HepG2 (cell line): Measurements from ENCODE around the gene PRRT2. TPM values are rescaled to one million over a fixed set of nuclear protein-coding genes. Genes with fewer than 3 reads are reported as not detected.

Experiments
- ATAC-seq: fragments of 200-7000 bp; cut with Tn5 transposase; 3 replicates; pipeline ENCODE4 v1.9.1; 2020; ENCODE audit warnings: mild to moderate bottlenecking, moderate library complexity
- BruUV-seq: library from RNA; stranded (reverse); fragments of 400-500 nt; replicated peaks from 2 replicates; lab custom pipeline; 2021; lab: Mats Ljungman, UMichigan
- CTCF ChIA-PET: fragments of 300-600 bp; formaldehyde crosslinking; extraction: SDS; loops from one replicate; lab custom pipeline; 2021; ENCODE audit warnings: low total read pairs, inconsistent platforms, low intra/inter-chr PET ratio; lab: Yijun Ruan, JAX
- POLR2A ChIA-PET: fragments of 350-600 bp; sonication (Branson Sonifier 250); formaldehyde crosslinking; loops from one replicate; lab custom pipeline; 2020; ENCODE audit warnings: antibody characterized with exemption, inconsistent platforms; lab: Yijun Ruan, JAX
- DNase-seq: peaks from one replicate; pipeline ENCODE4 v3.0.0-alpha.2; 2015; ENCODE audit warnings: low spot score
- FAIRE-seq: peaks from 3 replicates; lab custom pipeline; 2011; peaks lifted over from hg19 to GRCh38; lab: Jason Lieb, UNC
- H2AFZ ChIP-seq: one replicate; pipeline ENCODE4 v1.6.1; 2011; ENCODE audit warnings: low read length, inconsistent platforms
- H3K27ac ChIP-seq: fragments of 300-600 bp; 3 replicates; pipeline ENCODE4 v1.8.0; 2011; ENCODE audit warnings: mixed run types, mild to moderate bottlenecking, mixed read lengths, low read length, inconsistent platforms; ENCODE audit not compliant: insufficient read depth; ENCODE audit errors: extremely low read length
- H3K27me3 ChIP-seq, 2 experiments: fragments of 200-600 bp in 1 of 2; 2 replicates in 1 of 2; 3 replicates in 1 of 2; pipeline versions ENCODE4 v1.6.0 to v1.8.0; 2011; ENCODE audit warnings: low read length in 2 of 2, mild to moderate bottlenecking in 2 of 2, moderate library complexity in 2 of 2, inconsistent platforms in 1 of 2; ENCODE audit not compliant: insufficient read depth in 2 of 2, control insufficient read depth in 1 of 2
- H3K36me3 ChIP-seq, 2 experiments: fragments of 200-600 bp in 1 of 2; replicated peaks in 1 of 2; 2 replicates in 1 of 2; 3 replicates in 1 of 2; pipeline versions ENCODE4 v1.5.1 to v1.8.0; 2011; ENCODE audit warnings: low read length in 2 of 2, inconsistent platforms in 1 of 2; ENCODE audit not compliant: insufficient read depth in 2 of 2, control insufficient read depth in 1 of 2
- H3K4me1 ChIP-seq: 2 replicates; pipeline ENCODE4 v1.5.1; 2012; ENCODE audit warnings: low read length, inconsistent platforms; ENCODE audit not compliant: insufficient read depth
- H3K4me2 ChIP-seq: 2 replicates; pipeline ENCODE4 v1.6.0; 2011; ENCODE audit warnings: low read depth, low read length, inconsistent platforms
- H3K4me3 ChIP-seq, 3 experiments: fragments of 200-600 bp in 1 of 3; sonication (generic), shearing (Covaris generic) in 1 of 3; replicated peaks in 1 of 3; 2 replicates each; pipeline ENCODE4 v1.5.1; 2011 to 2016; ENCODE audit warnings: low read length in 3 of 3, inconsistent platforms in 2 of 3, low read depth in 2 of 3, mild to moderate bottlenecking in 2 of 3, control low read depth in 1 of 3, mixed read lengths in 1 of 3; ENCODE audit not compliant: insufficient read depth in 1 of 3
- H3K79me2 ChIP-seq: one replicate; pipeline ENCODE4 v1.6.1; 2011; ENCODE audit warnings: low read length, inconsistent platforms; ENCODE audit not compliant: insufficient read depth
- H3K9ac ChIP-seq: 2 replicates; pipeline ENCODE4 v1.6.0; 2011; ENCODE audit warnings: mild to moderate bottlenecking, low read depth, low read length, inconsistent platforms; ENCODE audit not compliant: insufficient read depth
- H3K9me3 ChIP-seq: 2 replicates; pipeline ENCODE4 v1.5.1; 2012; ENCODE audit warnings: mild to moderate bottlenecking, low read length
- H4K20me1 ChIP-seq: 2 replicates; pipeline ENCODE4 v1.6.0; 2011; ENCODE audit warnings: inconsistent platforms, mild to moderate bottlenecking, low read length, moderate library complexity; ENCODE audit not compliant: insufficient read depth
- ATF7 ChIP-seq, 2 experiments: fragments of 450-650 bp in 1 of 2; sonication (generic) in 1 of 2; formaldehyde crosslinking in 1 of 2; IDR thresholded peaks; 2 replicates each; pipeline versions ENCODE4 v1.4.0 to v1.6.1; 2016 to 2020; ENCODE audit warnings: antibody characterized with exemption in 1 of 2, mild to moderate bottlenecking in 1 of 2, missing genetic modification reagents in 1 of 2
- RBM39 ChIP-seq: fragments of 200-400 bp; formaldehyde crosslinking; IDR thresholded peaks from one replicate; pipeline ENCODE4 v1.6.1; 2018; ENCODE audit warnings: antibody characterized with exemption, mild to moderate bottlenecking, low read depth, low read length; ENCODE audit not compliant: poor library complexity, severe bottlenecking
- SCMH1 ChIP-seq: sonication (generic); formaldehyde crosslinking; IDR thresholded peaks from 2 replicates; pipeline ENCODE4 v1.9.0; 2021; ENCODE audit warnings: missing genetic modification reagents, mild to moderate bottlenecking, borderline replicate concordance
- ZBTB37 ChIP-seq: sonication (generic); formaldehyde crosslinking; IDR thresholded peaks from 2 replicates; pipeline ENCODE4 v1.4.0; 2020; ENCODE audit warnings: mild to moderate bottlenecking, missing genetic modification reagents
- ZC3H13 ChIP-seq: sonication (generic); formaldehyde crosslinking; IDR thresholded peaks from 2 replicates; pipeline ENCODE4 v1.8.1; 2023; ENCODE audit warnings: mild to moderate bottlenecking, missing genetic modification reagents, moderate library complexity
- ZNF629 ChIP-seq: sonication (generic); formaldehyde crosslinking; conservative IDR thresholded peaks from 2 replicates; pipeline ENCODE4 v1.5.0; 2020; ENCODE audit warnings: missing genetic modification reagents
- ZNF784 ChIP-seq: sonication (generic); formaldehyde crosslinking; IDR thresholded peaks from 2 replicates; pipeline ENCODE4 v1.5.1; 2020; ENCODE audit warnings: missing genetic modification reagents, mild to moderate bottlenecking, borderline replicate concordance
- WGBS: methylation state at CpG from one replicate; pipeline ENCODE4 v1.1.6; 2017; ENCODE audit warnings: low lambda C conversion rate; 5-methylcytosine and 5-hydroxymethylcytosine counted together
- in situ Hi-C: cut with HindIII; loops from 2 replicates; pipeline ENCODE4 v1.10.0; 2017; ENCODE audit warnings: low pct_unique_long_range_greater_than_20kb; ENCODE audit not compliant: extremely low pct_ligation_motif_present
- intact Hi-C: fragments of 100-400 bp; cut with micrococcal nuclease; formaldehyde crosslinking; loops from one replicate; pipeline ENCODE4 v1.10.0; 2022; ENCODE audit not compliant: unreplicated experiment
- polyA plus RNA-seq, 8 experiments: library from polyadenylated mRNA; depleted of rRNA in 3 of 8; stranded (reverse) in 7 of 8; unstranded in 1 of 8; fragments of >200 nt; fragmentation: Illumina TruSeq in 4 of 8; extraction: Trizol in 4 of 8; gene quantifications; 2 replicates each; pipeline versions ENCODE4 v1.2.1 to v1.2.3, GENCODE V29; 2011 to 2016; ENCODE audit warnings: low read depth in 4 of 8, missing spikeins in 1 of 8, mixed read lengths in 1 of 8; ENCODE audit not compliant: insufficient read depth in 1 of 8
- total RNA-seq, 5 experiments: library from RNA; depleted of rRNA; stranded (reverse); fragments of >200 nt; fragmentation: Illumina TruSeq; extraction: Trizol; gene quantifications; 2 replicates each; pipeline ENCODE4 v1.2.3, GENCODE V29; 2016; ENCODE audit warnings: low read depth in 1 of 5

PRRT2 gene
- total and polyA plus RNA-seq, 2 of the 13 experiments (the other 11 are each of a cell fraction or from before 2014, with no cell fraction given), result 0.51 to 1.1 TPM

- TF ChIP-seq SCMH1 (no peak), ZC3H13 (CRISPR knock-in tag) (no peak), ZBTB37 (CRISPR knock-in tag) (peak; percentile 99), RBM39 (no peak), ATF7 (IDR thresholded peaks at IDR 0.05) (no peak), ATF7 (CRISPR knock-in tag; IDR thresholded peaks at IDR 0.05) (no peak; the same call in 1 of the 2 replicates)
Observed at GRCh38 chr16:29765167-29766032, 46.6 kb upstream of the PRRT2 start (continued).

- no peak overlapping the region for H3K4me2 ChIP-seq
- no peaks in the 10 kb centered on the region for H4K20me1 ChIP-seq
- no peaks in the 10 kb centered on the region for H3K27me3 ChIP-seq
- H2AFZ ChIP-seq, result no peak overlapping the region
- ChIA-PET POLR2A (interaction anchor here (2.4 kb wide), 1 partner anchor 24 kb away, joined by 11 read pairs; the partner anchor contains the start of gene KIF22), CTCF (no interaction called here)
- no TSS peak for BruUV-seq
- intact Hi-C loops, result no loop called here
- DNase-seq, result no peak
- WGBS, result 94% methylated on average over 3 of the region's 3 CpGs
- no peak overlapping the region for H3K9ac ChIP-seq
- no peaks in the 10 kb centered on the region for H3K9me3 ChIP-seq
- peaks cover 72% of the 10 kb centered on the region for H3K4me1 ChIP-seq
- FAIRE-seq, result no peak
- in situ Hi-C loops, result no loop called here
- ATAC-seq, result no peak
- no peaks in the 10 kb centered on the region for H3K79me2 ChIP-seq
- no peaks in the 10 kb centered on the region for H3K36me3 ChIP-seq
- TF ChIP-seq ZNF629, result peak; percentile 49; the same call in 1 of the 2 replicates
- TF ChIP-seq ZNF784, result no peak
- H3K4me3 ChIP-seq, result no peak overlapping the region
- no peak overlapping the region for H3K27ac ChIP-seq
Observed at GRCh38 chr16:29766571-29766970, 45.4 kb upstream of the PRRT2 start.
